ENCODE results near the gene SMAD6. TPM values are rescaled to one million over a fixed set of nuclear protein-coding genes. Genes with fewer than 3 reads are reported as not detected.

Gene SMAD6
- total and polyA plus RNA-seq, 9 of the 15 experiments (the other 6 are each of a cell fraction or from before 2014, with no cell fraction given) = 0.10 to 15.5 (median 3.7) TPM

GRCh38 chr15:66774001-66774814 is 72.2 kb downstream of the SMAD6 start:
- DNase-seq (ENCODE audit: extremely low read depth in 1 of 4, low spot score in 3 of 4) (peak; percentile 87 to 93 (median 92)), ATAC-seq (peak; percentile 99), FAIRE-seq (peak; percentile 87)
- CTCF ChIA-PET (ENCODE audit: low intra/inter-chr PET ratio) = interaction anchor here (0.8 to 3.7 kb wide), 7 partner anchors 78 to 170 kb away, joined by 3 to 37 read pairs (median 15); no protein-coding TSS in a partner anchor
- peaks cover 16 to 18% of the 10 kb centered on the region in 2 experiments for H3K4me1 ChIP-seq (replicated peaks in 1 of 2; ENCODE audit: control insufficient read depth in 2 of 2, insufficient read depth in 2 of 2, low read length in 2 of 2)
- BruUV-seq (replicated peaks) = no TSS peak
- H3K27ac ChIP-seq (ENCODE audit: extremely low read depth, low read depth, low read length) = no peak overlapping the region
- H3K4me3 ChIP-seq = no peak overlapping the region
- intact Hi-C loops (cut with micrococcal nuclease) = loop anchor here (1.0 to 5.0 kb wide), 4 partner anchors 67 to 171 kb away; no protein-coding TSS in a partner anchor
- peak overlapping the region in 1 of 2 experiments; percentile 73; a peak in 2 of 4 replicates for H3K9ac ChIP-seq (ENCODE audit: insufficient read depth in 1 of 2, low read depth in 2 of 2, low read length in 2 of 2)
- peaks cover 8% of the 10 kb centered on the region; the same call in 1 of the 3 replicates for H3K36me3 ChIP-seq (ENCODE audit: control insufficient read depth, insufficient read depth, low read length)
- H3K27me3 ChIP-seq (ENCODE audit: control insufficient read depth in 2 of 2, insufficient read depth in 2 of 2, low read length in 2 of 2) = no peaks in the 10 kb centered on the region
- peaks cover 15% of the 10 kb centered on the region for H3K79me2 ChIP-seq (ENCODE audit: control insufficient read depth, insufficient read depth, low read length)
- no peak overlapping the region for H3K4me2 ChIP-seq (ENCODE audit: insufficient read depth, low read length)
- H4K20me1 ChIP-seq (replicated peaks; ENCODE audit: control insufficient read depth, insufficient read depth, low read length) = peaks cover 27% of the 10 kb centered on the region; the same call in 1 of the 2 replicates
- H3K9me1 ChIP-seq (ENCODE audit: control insufficient read depth, insufficient read depth, low read length) = no peaks in the 10 kb centered on the region
- in situ Hi-C loops (cut with MboI) = loop anchor here (10.0 kb wide), 1 partner anchor 159 kb away; no protein-coding TSS in a partner anchor
- POLR2A ChIA-PET = interaction anchor here (0.6 to 3.6 kb wide), 5 partner anchors 9 to 155 kb away, joined by 3 to 21 read pairs (median 3); no protein-coding TSS in a partner anchor
- 53% methylated on average over 17 of the region's 19 CpGs for WGBS (ENCODE audit: insufficient coverage, low coverage, missing lambda C conversion rate)
- no peaks in the 10 kb centered on the region for H3K9me3 ChIP-seq (replicated peaks; ENCODE audit: control insufficient read depth, insufficient read depth, low read depth, low read length)
- no peak overlapping the region for H2AFZ ChIP-seq (ENCODE audit: low read depth, low read length)
- TF ChIP-seq, protein P1, sequence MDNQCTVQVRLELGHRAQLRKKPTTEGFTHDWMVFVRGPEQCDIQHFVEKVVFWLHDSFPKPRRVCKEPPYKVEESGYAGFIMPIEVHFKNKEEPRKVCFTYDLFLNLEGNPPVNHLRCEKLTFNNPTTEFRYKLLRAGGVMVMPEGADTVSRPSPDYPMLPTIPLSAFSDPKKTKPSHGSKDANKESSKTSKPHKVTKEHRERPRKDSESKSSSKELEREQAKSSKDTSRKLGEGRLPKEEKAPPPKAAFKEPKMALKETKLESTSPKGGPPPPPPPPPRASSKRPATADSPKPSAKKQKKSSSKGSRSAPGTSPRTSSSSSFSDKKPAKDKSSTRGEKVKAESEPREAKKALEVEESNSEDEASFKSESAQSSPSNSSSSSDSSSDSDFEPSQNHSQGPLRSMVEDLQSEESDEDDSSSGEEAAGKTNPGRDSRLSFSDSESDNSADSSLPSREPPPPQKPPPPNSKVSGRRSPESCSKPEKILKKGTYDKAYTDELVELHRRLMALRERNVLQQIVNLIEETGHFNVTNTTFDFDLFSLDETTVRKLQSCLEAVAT (IDR thresholded peaks at IDR 0.05) = peak in 1 of 2 experiments; percentile 84; a peak in 2 of 4 replicates
- TF ChIP-seq RCOR1 (IDR thresholded peaks at IDR 0.05; ENCODE audit: borderline replicate concordance in 1 of 2, low read depth in 2 of 2, low read length in 2 of 2) = peak in 1 of 2 experiments; percentile 51; a peak in 1 of 4 replicates
- peak; percentile 82 for TF ChIP-seq ARID2 (IDR thresholded peaks at IDR 0.05)
- TF ChIP-seq ZNF3 (CRISPR knock-in tag; IDR thresholded peaks at IDR 0.05) = no peak
- TF ChIP-seq CTBP1 (IDR thresholded peaks at IDR 0.05; ENCODE audit: borderline replicate concordance) = peak; percentile 48; the same call in 1 of the 2 replicates
- 0 out of 2 replicates have a peak, but pooled peaks have one; percentile 46 for TF ChIP-seq ZC3H11A (IDR thresholded peaks at IDR 0.05; ENCODE audit: low read depth, low read length)
- TF ChIP-seq ATF7 (IDR thresholded peaks at IDR 0.05) = peak; percentile 35; the same call in 1 of the 2 replicates
- TF ChIP-seq MAFG (tag; conservative IDR thresholded peaks at IDR 0.05) = no peak
- TF ChIP-seq ILK (tag; IDR thresholded peaks at IDR 0.05; ENCODE audit: borderline replicate concordance, low read depth) = no peak
- TF ChIP-seq MAZ (CRISPR knock-in tag; conservative IDR thresholded peaks at IDR 0.05 in 1 of 2, IDR thresholded peaks at IDR 0.05 in 1 of 2) = peak in 1 of 2 experiments; percentile 58; a peak in 1 of 4 replicates
- no peak for TF ChIP-seq ZNF695 (CRISPR knock-in tag; IDR thresholded peaks at IDR 0.05)
- TF ChIP-seq MYNN (IDR thresholded peaks at IDR 0.05) = peak; percentile 68; the same call in 1 of the 2 replicates
- TF ChIP-seq MYNN (CRISPR knock-in tag; IDR thresholded peaks at IDR 0.05) = no peak
- no peak for TF ChIP-seq SIN3A (IDR thresholded peaks at IDR 0.05; ENCODE audit: borderline replicate concordance in 2 of 2, control insufficient read depth in 1 of 2, low read depth in 2 of 2, low read length in 2 of 2)
- no peak for TF ChIP-seq DACH1 (IDR thresholded peaks at IDR 0.05; ENCODE audit: partially characterized antibody)

All from K562 (cell line).